ENCODE data around the gene DIP2B.
"Not testable (repeated sequence)": the region's sequence is repeated elsewhere in the genome, so short reads cannot be mapped to it uniquely, and the experiment has no call there.

DIP2B gene

DNA sequence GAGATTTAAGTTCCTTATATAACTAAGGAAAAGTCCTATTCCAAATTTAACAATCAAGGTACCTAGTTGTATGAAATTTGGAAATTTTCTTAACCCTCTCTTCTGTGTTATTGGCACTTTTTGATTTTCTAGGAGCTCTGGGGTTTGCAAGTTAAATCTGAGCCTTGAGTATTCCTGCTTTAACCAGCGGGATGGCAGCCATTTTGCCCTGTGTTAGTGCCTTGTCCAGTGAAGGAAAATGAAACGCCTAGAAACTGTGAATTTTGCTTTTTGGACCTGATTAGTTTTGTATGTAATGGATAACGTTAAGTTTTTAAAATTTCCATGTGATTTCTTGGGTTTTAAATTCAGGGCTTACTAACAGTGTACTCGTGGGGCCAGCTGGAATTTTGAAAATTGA lies 45.1 kb downstream of the DIP2B start:
- DNase-seq (ENCODE audit: insufficient read length, low spot score) (no peak), FAIRE-seq (no peak)

DNA sequence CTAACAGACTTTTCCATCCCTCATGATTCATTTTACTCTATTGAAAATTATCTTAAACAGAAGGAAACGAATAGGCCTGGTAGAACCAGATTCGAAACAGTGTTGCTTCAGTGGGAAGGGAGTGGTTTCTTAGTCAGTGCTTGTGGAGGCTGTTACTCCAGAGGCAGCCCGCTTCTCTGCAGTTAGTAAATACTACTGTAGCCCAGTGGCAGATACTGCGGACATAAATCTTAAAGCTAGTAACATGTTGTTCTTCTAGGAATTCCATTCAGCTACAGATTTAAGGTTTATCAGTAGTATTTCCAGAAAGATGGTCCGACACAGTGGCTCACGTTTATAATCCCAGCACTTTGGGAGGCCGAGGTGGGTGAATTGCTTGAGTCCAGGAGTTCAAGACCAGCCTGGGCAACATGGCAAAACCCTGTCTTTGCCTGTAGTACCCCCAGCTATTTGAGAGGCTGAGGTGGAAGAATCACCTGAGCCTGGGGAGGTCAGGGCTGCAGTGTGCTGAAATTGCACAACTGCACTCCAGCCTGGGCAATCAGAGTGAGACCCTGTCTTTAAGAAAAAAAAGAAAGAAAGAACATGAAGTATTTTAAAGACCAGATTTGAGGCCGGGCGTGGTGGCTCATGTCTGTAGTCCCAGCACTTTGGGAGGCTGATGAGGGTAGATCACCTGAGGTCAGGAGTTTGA lies 45.9 kb downstream of the DIP2B start:
- FAIRE-seq (no peak), DNase-seq (ENCODE audit: insufficient read length, low spot score) (no peak)

DNA sequence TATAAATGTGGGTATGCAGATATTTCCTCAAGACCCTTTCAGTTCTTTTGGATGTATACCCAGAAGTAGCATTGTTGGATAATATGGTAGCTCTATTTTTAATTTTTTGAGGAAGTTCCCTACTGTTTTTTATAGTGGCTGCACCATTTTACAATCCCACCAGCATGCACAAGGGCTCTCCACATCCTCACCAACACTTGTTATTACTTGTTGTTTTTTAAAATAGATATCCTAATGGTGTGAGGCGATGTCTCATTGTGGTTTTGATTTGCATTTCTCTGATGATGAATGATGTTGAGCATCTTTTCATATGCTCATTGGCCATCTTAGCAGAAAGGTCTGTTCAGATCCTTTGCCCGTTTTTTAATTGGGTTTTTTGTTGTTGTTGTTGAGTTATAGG lies 47.1 kb downstream of the DIP2B start:
- FAIRE-seq (no peak), DNase-seq (ENCODE audit: insufficient read length, low spot score) (no peak)

DNA sequence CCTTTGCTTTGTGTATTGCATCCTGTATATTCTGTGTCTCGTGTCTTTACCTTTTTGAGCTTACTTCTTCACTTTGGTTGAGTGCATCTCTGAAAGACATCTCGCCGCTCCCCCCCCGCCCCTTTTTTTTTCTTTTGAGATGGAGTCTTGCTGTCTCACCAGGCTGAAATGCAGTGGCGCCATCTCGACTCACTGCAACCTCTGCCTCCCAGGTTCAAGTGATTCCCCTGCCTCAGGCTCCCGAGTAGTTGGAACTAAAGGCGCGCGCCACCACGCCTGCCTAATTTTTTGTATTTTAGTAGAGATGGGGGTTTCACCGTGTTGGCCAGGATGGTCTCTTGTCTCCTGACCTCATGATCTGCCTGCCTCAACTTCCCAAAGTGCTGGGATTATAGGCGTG lies 49.9 kb downstream of the DIP2B start:
- no peak for FAIRE-seq

DNA sequence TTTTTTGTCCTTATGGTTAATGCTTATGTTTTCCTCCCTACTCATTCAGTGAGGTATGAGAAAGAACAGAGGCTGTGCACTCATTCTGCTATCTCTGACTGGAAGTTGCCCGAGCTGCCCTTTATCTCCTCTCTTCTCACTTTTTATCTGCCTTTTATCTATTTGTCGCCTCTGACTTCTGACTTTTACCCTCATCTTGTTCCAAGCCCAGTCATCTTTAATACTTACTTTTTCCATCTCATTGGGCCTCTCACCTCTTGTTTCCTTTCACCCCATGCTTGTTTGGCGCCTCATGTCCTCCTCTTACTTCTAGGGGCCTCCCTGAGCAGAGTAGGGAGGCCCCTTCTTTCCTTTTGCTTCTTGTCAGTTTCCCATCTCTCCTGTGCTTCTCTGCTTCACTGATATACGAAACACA lies 50.7 kb downstream of the DIP2B start:
- FAIRE-seq: no peak
- no peak for DNase-seq (ENCODE audit: insufficient read length, low spot score)

More for the DNA sequence above, 49.9 kb downstream of the DIP2B start:
- no peak for DNase-seq (ENCODE audit: insufficient read length, low spot score)

DNA sequence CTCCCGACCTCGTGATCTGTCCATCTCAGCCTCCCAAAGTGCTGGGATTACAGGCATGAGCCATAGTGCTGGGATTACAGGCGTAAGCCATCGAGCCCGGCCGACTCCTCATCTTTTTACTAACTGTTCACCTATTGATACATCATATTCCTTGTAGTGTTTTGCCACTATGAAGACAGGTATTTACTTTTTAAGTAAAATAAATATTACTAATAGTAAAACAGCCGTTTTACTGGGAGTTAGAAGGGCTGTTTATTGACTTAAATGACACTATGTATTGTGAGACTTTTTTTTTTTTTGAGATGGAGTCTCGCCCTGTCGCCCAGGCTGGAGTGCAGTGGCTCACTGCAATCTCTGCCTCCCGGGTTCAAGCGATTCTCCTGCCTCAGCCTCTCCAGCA lies 51.5 kb downstream of the DIP2B start:
- no peak for DNase-seq (ENCODE audit: insufficient read length, low spot score)
- FAIRE-seq: no peak

DNA sequence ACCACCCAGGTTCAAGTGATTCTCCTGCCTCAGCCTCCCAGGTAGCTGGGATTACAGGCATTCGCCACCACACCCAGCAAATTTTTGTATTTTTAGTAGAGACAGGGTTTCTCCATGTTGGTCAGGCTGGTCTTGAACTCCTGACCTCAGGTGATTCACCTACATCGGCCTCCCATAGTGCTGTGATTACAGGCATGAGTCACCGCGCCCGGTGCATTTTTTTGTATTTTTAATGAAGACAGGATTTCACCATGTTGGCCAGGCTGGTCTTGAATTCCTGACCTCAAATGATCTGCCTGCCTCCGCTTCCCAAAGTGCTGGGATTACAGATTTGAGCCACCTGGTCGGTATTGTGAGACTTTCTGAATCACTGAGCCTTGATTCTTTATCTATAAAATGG lies 52.0 kb downstream of the DIP2B start:
- FAIRE-seq; DNase-seq (ENCODE audit: insufficient read length, low spot score): not testable (repeated sequence)

DNA sequence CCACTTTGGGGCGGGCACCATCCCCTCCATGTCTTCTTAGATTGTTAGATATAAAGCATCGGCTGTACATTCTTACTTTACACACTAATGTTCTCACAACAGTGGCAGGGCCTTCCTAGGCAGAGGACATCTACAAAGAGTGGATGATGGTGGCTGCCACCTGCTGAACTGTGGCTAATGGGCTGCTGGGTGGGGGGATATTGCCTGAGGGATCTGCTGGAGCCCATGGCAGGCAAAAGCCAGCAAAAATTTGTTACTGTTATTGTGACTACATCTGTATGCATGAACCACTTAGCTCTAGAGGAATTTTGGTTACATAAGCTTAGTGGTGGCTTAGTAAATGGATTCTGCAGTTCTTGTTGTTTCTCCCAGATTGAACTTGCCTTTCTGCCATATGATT lies 52.6 kb downstream of the DIP2B start:
- FAIRE-seq (no peak), DNase-seq (ENCODE audit: insufficient read length, low spot score) (no peak)

DNA sequence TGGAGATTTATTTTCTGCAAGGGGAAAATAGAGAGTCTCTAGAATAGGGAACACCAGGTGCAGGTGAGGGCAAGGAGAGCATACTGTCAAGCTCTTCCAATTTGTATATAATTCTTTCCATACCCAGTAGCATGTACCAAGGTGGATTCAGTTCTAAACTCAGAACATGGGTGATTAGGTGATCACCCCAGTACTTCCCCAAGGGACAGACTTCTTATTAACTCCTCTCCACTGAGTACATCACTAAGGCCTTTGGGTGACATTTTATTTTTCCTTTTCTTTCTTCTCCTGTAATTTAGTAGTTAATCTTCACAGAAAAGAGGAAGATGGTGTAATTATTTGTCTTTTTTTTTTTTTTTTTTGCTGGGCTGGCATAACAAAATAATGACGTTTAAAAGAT lies 54.2 kb downstream of the DIP2B start:
- no peak for DNase-seq (ENCODE audit: insufficient read length, low spot score)

DNA sequence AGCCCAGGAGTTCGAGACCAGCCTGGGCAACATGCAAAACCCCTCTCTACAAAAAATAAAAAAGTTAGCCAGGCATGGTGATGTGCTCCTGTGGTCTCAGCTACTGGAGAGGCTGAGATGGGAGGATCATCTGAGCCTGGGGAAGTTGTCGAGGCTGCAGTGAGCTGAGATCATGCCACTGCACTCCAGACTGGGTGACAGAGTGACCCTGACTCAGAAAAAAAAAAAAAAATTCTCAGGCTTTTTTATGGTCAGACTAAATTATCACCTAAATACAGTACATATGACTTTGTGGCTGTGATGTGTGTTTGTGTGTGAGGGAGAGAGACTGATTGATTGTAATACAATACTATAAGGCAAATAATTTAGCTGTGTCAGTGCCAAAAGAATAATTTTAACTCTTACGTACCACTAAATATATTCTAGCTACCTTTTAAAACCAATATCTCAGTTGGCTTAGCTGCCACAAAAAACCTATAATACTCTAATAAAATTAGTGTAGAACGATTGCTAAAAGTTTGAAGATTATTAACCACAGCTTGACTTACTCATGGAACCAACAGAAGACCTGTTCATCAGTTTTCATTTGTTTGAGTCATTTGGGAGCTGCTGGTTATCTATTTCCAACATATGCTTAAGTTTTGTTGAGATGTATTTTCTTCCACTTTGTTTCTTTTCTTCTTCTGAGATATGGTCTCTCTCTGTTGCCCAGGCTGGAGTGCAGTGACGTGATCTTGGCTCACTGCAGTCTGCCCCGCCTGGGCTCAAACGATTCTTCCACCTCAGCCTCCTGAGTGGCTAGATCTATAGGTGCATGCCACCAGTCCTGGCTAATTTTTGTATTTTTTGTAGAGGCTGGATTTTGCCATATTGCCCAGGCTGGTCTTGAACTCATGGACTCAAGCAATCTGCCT lies 58.0 kb downstream of the DIP2B start:
- no peak for DNase-seq (ENCODE audit: insufficient read length, low spot score)
- no peak for FAIRE-seq

More for the DNA sequence above, 54.2 kb downstream of the DIP2B start:
- no peak for FAIRE-seq

DNA sequence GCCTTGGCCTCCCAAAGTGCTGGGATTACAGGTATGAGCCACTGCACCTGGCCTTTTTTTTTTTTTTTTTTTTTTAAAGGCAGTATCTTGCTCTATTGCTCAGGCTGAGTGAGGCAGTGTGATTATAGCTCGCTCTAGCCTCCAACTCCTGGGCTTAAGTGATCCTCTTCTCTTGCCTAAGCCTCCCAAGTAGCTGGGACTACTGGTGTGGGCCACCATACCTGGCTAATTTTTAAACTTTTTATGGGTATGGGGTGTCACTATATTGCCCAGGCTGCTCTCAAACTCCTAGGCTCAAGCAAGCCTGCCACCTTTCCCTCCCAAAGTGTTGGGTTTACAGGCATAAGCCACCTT lies 58.6 kb downstream of the DIP2B start:
- DNase-seq (ENCODE audit: insufficient read length, low spot score): no peak
- FAIRE-seq: no peak

DNA sequence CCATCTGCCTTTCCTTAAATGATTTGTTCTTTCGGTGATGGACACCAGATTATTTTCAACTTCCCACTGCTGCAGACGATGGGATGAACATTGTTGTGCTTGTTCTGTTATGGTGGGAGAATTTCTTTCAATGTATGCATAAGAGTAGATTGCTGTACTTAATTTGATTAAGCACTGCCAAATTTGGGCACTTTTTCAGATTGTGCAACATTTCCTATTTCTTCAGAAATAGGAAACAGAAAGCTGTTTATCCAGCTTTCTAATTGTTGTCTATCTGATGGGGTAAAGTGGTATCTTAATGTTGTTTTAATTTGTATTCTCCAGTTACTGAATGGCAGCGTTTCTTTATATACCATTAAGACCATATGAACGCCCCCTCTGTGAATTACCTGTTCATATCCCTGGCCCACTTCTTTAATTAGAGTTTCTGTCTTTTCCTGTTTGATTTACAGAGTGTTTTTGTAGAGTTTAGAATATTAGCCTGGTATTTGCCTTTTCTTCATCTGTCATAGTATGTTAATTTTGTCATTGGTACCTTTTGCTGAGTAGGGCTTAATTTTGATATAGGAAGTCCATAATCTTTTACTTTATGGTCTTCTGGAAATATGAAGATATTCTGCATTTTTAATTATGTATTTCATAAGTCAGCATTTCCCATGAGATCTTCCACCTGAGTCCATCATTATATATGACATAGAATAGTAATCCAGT lies 59.6 kb downstream of the DIP2B start:
- DNase-seq (ENCODE audit: insufficient read length, low spot score) (no peak), FAIRE-seq (no peak)

DNA sequence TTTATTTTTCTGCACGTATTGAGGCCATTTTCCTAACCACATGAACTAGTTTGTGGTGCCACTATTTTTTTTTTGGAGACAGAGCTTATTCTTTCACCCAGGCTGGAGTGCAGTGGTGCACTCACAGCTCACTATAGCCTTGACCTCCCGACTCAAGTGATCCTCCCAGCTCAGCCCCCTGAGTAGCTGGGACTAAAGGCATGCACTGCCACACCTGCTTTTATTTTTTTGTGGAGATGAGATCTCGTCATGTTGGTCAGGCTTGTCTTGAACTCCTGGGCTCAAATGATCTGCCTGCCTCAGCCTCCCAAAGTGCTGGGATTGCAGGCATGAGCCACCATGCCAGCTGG lies 60.1 kb downstream of the DIP2B start:
- DNase-seq (ENCODE audit: insufficient read length, low spot score) (no peak), FAIRE-seq (no peak)

DNA sequence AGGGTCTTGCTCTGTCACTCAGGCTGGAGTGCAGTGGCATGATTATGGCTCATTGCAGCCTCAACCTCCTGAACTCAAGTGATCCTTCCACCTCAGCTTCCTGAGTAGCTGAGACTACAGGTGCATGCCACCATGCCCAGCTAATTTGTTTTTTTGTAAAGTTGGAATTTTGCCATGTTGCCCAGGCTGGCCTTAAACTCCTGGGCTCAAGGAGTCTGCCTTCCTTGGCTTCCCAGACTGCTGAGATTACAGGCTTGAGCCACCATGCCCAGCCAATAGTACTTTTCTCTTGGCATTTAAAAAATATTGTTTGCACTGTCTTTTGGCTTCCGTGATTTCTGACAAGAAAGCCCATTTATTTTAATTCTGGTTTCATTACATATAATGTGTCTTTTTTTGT lies 61.3 kb downstream of the DIP2B start:
- no peak for FAIRE-seq
- DNase-seq (ENCODE audit: insufficient read length, low spot score): no peak

DNA sequence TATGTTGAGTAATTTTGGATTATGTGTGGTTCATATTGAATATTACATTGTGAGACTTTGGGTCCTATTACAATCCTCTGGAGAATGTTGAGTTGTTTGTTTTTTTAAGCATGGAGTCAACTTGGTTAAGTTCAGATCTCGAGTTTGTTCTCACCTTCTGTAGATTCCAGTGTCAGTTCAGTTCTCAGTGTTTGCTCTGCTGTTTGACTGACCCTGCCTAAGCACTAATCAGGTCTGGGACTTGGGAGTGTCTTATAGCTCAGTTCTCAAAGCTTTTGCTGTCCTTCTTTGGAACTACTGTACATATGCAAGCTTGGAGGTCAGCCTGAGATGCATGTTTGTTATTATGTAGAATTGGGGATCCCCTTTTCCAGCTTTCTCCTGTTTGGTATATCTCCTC lies 63.1 kb downstream of the DIP2B start:
- DNase-seq (ENCODE audit: insufficient read length, low spot score) (no peak), FAIRE-seq (no peak)

DNA sequence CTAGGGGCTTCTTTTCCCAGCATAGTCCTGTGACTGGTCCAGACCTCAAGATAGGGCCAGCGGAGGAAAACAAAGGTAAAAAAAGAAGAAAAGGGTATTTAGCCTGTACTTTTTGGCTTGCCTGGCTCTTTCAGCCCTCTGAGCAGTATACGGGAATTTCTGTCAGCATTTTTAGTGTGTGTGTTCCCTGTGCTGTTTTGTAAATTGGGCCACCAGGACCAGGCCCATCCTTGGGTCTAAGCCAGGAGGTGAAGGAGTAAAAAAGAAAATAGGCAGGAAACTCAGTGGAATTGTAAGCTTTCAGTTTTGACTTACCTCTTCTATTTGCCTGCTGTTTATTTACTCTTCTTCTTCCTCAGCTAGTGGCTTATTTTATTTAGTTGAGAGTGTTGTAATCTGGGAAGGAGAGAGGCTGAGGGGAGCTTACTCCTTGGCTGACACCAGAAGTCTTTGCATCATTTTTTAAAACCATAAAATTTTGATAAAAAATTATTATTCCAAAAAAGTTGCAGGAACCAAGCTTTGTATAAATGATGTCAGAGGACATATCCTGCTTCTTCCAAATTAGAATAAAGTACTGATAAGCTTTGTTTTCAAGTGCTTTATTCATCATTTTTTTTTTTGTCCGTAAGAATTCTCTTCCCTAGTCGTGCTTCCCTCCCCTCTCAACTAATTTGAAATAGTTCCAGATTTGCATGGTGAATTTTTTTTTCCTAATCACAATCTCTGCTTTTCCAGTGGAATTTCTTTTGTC lies 63.7 kb downstream of the DIP2B start:
- FAIRE-seq: no peak

DNA sequence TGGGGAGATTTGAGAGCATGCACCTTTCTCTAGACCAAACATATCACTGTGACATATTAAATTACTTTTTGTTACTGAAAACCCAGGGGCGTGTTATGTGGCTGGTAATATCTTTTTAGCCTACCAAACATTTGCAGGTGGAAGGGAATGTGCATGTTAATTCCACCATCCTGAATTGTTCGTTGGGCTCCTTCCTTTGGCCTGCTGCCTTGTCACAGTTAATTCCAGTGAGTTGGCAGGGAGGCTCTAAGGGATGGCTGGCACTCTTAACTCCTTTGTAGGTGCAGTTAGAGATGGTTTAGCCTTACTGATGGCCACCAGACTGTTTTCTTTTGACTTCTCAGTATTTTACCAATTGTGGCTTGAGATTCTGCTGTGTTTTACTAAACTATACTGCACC lies 64.5 kb downstream of the DIP2B start:
- no peak for FAIRE-seq

More for the DNA sequence above, 63.7 kb downstream of the DIP2B start:
- no peak for DNase-seq (ENCODE audit: insufficient read length, low spot score)

DNA sequence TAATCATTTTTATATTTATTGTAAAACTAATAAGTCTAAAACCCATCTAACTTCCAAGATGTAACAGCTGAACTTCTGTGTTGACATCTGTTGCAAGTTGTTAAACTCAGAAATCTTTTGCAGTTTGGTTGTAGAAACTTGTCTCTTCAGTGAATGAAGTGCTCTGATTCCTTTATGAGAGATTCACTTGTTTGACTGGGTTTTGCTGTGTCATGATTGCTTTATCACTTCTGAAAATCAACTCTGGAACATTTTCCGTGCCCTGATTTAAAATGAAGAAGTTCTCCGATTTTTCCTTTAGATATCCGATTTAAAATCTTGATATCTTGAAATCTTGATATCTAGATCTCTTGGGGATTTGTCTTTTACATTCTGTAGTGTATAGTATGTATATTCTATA lies 65.1 kb downstream of the DIP2B start:
- no peak for DNase-seq (ENCODE audit: insufficient read length, low spot score)
- no peak for FAIRE-seq

More for the DNA sequence above, 64.5 kb downstream of the DIP2B start:
- no peak for DNase-seq (ENCODE audit: insufficient read length, low spot score)

DNA sequence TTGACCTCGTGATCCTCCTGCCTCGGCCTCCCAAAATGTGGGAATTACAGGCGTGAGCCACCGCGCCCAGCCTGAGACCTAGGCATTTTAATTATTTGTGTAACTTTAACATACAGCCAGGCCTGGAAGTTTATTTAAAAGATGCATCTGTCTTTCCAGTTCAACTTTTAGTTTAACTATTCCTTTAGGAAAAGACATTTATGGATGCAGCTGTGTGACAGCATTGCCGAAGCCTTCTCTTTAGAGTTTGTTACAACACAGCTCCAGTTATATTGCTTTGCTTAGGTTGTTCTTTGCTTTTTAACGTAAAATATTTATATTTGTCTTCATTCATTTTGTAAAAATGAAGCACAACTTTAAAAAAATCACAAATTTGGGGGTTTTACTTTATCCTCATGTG lies 67.0 kb downstream of the DIP2B start:
- no peak for FAIRE-seq

DNA sequence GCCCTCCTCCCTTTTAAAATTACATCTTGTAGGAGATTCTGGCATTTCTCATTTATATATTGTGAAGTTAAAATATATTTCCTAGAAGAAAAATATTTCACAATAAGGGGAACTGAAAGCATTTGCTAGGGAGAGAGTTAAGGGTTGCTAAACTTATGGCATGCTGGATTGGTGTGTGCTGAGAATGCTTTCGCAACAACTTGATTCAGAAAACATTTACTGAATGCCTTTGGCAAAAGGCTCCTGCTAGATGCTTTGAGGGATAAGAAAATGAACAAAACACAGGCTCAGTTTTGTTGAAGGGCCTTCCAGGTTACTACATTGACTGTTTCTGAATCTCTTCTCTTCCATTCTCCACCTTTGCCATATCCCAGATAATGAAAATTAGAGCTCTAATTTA lies 67.5 kb downstream of the DIP2B start:
- FAIRE-seq: no peak
- peak; percentile 56 for DNase-seq (ENCODE audit: insufficient read length, low spot score)

More for the DNA sequence above, 67.0 kb downstream of the DIP2B start:
- no peak for DNase-seq (ENCODE audit: insufficient read length, low spot score)

DNA sequence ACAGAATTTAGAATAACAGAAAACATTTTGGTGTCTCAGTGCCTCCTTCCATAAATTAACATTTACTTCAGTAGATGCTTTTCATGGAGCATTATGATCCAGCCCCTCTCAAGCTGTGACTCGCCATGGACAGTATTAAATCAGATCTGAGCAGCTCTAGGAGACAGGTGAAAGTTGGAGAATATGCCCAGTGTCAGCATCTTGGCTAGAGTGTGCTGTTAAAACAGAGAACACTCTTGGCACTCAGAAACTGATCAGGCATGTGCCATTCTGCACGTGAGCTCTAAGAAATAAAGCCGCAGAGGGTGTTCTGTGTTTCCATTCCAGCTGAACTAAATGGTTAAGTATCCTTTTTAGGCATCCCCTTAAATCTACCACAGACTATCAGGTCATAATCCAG lies 68.0 kb downstream of the DIP2B start:
- no peak for FAIRE-seq
- no peak for DNase-seq (ENCODE audit: insufficient read length, low spot score)

Measured in HTR-8/SVneo (cell line).